ENCODE data around the gene TGIF1. TPM values are rescaled to one million over a fixed set of nuclear protein-coding genes. Genes with fewer than 3 reads are reported as not detected.
A peak's percentile ranks its signal among the peaks of the same experiment; 100 is the strongest.
"Not testable (repeated sequence)": the region's sequence is repeated elsewhere in the genome, so short reads cannot be mapped to it uniquely, and the experiment has no call there.

The TGIF1 gene
- 114 TPM for total RNA-seq (ENCODE audit: insufficient read depth, low replicate concordance)

DNA sequence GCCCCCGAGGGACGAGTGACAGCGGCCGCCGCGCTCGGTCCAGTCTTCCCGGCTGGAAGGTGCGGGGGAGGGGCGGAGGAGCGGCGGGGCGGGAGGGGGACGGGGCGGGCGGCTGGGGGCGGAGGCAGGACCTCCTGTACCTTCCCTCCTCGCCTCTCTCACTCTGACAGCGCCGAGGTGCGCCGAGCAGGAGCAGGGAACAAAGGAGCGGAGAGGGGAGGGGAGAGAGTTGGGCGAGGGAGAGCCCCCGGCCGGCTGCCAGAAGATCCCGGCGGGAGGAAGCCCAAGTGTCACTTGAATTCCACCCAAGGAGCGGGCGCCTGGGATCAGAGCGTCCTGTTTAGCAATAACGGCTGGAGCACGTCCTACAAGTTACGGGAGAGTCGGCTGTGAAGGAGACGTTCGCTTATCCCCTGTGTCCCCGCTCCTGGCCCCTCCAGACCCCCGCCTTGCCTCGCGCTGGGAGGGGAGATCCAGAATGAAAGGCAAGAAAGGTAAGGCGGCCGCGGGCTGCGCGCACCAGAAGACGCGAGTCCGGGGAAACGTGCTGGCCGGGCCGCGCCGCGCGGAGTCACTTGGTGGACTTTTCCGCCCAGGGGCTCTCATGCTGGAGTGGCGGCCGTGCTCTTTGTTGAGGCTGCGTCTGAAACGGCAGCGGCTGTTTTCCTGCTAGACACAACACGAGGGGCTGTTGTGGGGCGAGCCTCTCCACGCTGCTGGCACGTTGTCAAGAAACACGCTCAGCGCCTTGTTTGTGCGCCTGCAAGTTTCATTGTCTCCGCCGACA lies at the start of gene TGIF1:
Gene TGIF1 (plus strand): TSS at position 161 of the 787 bp plus-strand sequence. CDS start 318 bp downstream, at position 479.
- peak; percentile 83 for DNase-seq (ENCODE audit: low spot score)

DNA sequence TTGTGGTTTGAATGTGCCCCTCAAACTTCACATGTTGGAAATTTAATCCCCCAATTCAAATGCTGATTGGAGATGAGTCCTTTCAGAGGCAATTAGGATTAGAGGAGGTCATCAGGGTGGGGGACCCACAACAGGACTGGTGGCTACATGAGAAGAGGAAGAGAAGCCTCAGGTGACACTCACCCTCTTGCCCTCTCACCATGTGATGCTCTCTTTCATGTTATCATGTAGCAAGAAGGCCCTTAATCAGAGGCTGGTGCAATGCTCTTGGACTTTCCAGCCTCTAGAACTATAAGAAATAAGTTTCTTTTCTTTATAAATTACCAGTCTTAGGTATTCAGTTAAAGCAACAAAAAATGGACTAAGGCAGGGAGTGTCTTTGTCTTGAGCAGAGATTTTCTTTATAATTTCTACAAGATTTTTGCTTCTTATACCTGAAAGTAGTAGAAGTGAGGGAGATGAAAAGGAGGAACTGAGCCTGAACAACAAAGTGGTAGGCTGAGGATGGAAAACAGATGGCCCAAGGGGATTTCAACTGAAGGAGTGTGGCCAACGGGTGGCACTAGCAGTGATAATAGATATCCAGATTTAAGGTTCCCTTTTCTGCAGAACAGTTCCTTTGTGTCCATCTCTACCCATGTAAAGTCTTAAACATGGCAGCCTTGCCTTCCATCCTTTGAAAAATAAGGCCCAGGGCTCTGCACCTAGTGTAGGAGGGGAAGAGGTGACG lies 49.2 kb upstream of the TGIF1 start:
- no peak for DNase-seq (ENCODE audit: low spot score)

- DNase-seq (ENCODE audit: low spot score), result no peak
Measured at GRCh38 chr18:3401669-3402620, 48.0 kb upstream of the TGIF1 start.

- no peak for DNase-seq (ENCODE audit: low spot score)
Measured at GRCh38 chr18:3402982-3403451, 47.0 kb upstream of the TGIF1 start.

DNA sequence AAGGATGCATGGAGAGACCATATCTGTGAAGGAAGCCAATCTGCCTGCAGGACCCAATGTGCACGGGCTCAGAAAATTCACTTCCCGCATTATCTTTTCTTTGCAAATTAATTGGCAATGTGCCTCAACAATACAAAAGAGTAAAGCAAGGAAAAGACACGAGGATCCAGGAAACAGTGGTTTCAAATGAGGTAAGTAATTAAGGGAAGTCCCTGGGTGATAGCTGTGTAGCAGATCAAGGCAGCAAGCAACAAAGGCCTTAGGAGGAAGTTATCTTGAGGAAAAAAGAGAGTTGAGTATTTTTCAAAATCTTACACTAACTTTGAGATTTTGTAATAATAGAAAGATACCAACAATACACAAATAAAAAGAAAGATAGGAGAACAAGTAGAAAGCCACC lies 44.3 kb upstream of the TGIF1 start:
- no peak for DNase-seq (ENCODE audit: low spot score)

GRCh38 chr18:3408107-3408506 lies 41.9 kb upstream of the TGIF1 start:
- DNase-seq (ENCODE audit: low spot score), result no peak

DNA sequence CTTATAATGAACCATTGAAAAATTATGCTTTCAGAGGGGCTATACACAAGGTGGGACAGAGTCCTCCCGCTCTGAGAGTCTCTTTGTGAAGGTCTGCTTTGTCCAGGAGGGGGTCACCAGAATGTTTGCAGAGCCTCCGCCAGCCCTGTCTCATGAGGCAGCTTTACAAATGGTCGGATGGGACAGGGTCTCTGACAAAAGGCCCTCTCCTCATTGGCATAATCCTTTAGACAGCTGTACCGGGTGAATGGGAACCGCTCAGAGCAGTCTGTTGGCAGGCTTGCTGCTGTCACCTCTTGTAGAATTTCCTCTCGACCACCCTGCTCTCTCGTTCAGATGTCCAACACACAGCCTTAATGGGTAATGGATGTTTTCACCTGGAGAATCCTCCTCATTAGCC lies 40.2 kb upstream of the TGIF1 start:
- no peak for DNase-seq (ENCODE audit: low spot score)

DNA sequence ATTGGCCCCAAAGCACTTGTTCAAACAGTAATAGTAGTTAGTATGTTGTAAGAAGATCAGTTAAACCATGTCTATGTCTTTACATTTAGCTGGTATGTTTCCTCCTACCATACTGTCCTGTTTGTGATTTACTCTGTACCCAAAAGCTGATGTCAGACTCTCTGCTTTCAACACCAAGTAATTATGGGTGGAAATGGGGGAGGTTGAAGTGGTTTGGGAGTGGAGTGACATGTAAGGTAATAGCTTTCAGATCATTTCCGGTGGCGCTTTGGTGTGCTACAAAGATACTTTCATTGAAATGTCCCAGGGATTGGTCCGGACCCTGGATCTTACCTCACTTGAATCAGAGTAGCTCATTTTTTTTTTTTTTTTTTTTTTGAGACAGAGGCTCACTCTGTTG lies 39.7 kb upstream of the TGIF1 start:
- DNase-seq (ENCODE audit: low spot score), result no peak

- not testable (repeated sequence) for DNase-seq (ENCODE audit: low spot score)
Measured at GRCh38 chr18:3410876-3411275, 39.1 kb upstream of the TGIF1 start.

GRCh38 chr18:3411327-3411726 lies 38.6 kb upstream of the TGIF1 start:
- DNase-seq (ENCODE audit: low spot score), result no peak

- peak; percentile 27 for DNase-seq (ENCODE audit: low spot score)
Measured at GRCh38 chr18:3411854-3412268, 38.1 kb upstream of the TGIF1 start.

GRCh38 chr18:3412528-3412927 lies 37.4 kb upstream of the TGIF1 start:
- peak; percentile 37 for DNase-seq (ENCODE audit: low spot score)

DNA sequence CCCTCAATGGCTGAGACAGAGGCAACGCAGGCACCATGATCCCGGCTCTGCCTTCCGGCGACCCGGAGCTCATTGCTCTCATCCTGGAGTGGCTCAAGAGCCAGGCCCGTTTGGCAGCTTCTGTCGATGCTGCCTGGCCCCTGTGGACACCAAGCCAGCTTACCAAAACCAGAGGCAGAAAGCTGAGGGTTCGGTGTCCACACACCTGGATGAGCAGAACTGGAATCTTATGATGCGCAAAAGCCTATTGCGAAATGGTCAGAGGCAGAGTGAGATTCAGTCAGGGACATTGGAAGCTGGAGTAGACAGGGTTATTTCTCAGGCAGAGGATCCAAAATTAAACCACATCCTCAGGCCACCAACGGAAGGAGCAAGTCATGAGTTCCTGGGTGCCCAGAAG lies 34.9 kb upstream of the TGIF1 start:
- DNase-seq (ENCODE audit: low spot score), result no peak

DNA sequence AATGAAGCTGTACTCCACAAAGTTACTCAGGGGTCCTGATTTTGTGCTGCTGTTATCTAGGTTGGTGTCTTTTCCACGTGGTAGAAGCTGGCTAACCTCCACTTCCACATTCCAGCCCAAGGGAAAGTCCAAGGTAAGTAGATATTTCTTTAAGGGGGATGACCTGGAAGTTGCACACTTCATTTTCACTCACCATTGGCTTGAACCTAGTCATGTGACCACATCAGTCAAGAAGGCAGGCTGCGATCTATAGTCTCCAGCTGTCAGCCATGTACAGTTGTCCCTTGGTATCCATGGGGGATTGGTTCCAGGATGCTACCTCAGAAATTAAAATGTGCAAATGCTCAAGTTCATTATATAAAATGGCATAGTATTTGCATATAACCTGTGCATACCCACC lies 31.9 kb upstream of the TGIF1 start:
- no peak for DNase-seq (ENCODE audit: low spot score)

DNA sequence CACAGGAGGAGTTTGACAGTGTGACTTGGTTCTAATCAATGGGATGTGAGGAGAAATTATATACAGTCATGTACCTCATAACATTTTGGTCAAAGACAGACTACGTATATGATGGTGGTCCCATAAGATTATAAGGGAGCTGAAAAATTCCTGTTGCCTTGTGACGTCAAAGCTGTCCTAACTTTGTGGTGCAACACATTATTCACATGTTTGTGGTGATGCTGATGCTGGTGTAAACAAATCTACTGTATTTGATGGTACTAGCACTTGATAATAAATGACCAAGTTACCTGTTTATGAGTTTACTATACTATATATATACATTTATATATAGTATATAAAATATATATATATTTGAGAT lies 29.1 kb upstream of the TGIF1 start:
- DNase-seq (ENCODE audit: low spot score), result no peak

GRCh38 chr18:3422905-3423304 lies 27.1 kb upstream of the TGIF1 start:
- no peak for DNase-seq (ENCODE audit: low spot score)

DNA sequence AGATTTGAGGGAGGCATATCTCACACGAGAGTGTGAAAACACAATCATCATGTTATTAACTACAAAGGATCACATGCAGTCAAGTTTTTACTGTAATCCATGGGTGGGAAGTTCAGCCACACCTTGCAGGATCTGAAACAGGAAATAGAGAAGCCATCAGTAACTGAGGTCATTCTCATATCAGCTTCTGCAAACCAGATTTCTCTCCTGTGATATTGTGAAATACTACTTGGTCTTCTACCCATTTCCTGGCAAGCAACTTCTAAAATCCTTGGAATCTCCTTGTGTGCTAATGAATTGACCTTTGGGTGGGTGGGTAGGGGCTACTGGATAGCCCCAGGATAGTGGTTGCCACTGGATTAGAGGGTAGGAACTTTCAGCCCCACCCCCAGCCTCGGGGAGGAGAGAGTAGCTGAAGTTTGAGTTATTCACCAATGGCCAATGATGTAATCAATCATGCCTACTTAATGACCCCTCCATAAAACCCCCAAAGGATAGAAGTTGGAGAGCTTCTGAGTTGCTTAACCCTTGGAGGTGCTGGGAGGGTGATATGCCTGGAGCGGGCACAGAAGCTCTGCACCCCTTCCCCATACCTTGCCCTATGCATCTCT lies 25.6 kb upstream of the TGIF1 start:
- DNase-seq (ENCODE audit: low spot score), result no peak

- no peak for DNase-seq (ENCODE audit: low spot score)
Measured at GRCh38 chr18:3425030-3425429, 24.9 kb upstream of the TGIF1 start.

GRCh38 chr18:3425446-3425845 lies 24.5 kb upstream of the TGIF1 start:
- no peak for DNase-seq (ENCODE audit: low spot score)

DNA sequence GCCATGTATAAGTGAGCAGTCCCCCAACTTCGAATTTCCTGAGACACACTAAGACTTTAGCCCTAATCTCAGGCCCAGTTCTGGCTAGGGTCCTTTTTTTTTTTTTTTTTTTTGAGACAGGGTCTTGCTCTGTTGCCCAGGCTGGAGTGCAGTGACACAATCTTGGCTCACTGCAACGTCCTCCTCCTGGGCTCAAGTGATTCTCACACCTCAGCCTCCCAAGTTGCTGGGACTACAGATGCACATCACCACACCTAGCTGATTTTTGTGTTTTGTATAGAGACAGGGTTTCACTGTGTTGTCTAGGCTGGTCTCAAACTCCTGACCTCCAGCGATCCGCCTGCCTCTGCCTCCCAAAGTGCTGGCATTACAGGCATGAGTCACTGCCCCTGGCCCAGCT lies 23.9 kb upstream of the TGIF1 start:
- DNase-seq (ENCODE audit: low spot score), result no peak

DNA sequence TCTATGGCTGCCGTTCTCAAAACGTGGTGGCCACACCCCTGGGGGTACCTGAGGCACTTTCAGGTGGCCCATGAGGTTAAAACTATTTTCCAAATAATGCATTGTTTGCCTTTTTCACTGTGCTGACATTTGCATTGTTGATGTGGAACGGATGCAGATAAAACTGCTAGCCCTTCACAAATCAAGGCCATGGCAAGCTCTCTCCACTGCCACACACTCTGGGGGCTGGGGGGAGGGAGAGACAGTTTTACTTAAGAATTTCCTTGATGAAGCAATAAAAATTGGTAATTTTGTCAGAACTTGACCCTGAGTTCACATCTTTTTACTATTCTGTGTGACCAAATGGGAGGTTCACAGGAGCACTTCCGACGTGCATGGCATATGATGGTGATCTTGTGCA lies 22.0 kb upstream of the TGIF1 start:
- no peak for DNase-seq (ENCODE audit: low spot score)
